DOHH2 (cell line): ENCODE data around the gene TEX26.

Source experiments
- H3F3A ChIP-seq: fragments of 200-600 bp; sonication (generic), shearing (Covaris generic); 2 replicates; pipeline ENCODE4 v1.6.0; 2016; ENCODE audit warnings: antibody characterized with exemption, mild to moderate bottlenecking; ENCODE audit not compliant: control insufficient read depth, insufficient read depth
- H3K27ac ChIP-seq: fragments of 200-600 bp; sonication (generic); 2 replicates; pipeline ENCODE4 v1.5.1; 2014; ENCODE audit warnings: low read depth, mild to moderate bottlenecking, low read length, moderate library complexity
- H3K27me3 ChIP-seq: fragments of 200-600 bp; sonication (generic); 2 replicates; pipeline ENCODE4 v1.6.1; 2014; ENCODE audit warnings: mild to moderate bottlenecking, low read length, mixed read lengths; ENCODE audit not compliant: control insufficient read depth
- H3K36me3 ChIP-seq: fragments of 200-600 bp; sonication (generic); 2 replicates; pipeline ENCODE4 v1.6.1; 2014; ENCODE audit warnings: mild to moderate bottlenecking, low read length, moderate library complexity, mixed read lengths; ENCODE audit not compliant: control insufficient read depth
- H3K4me1 ChIP-seq: fragments of 200-600 bp; sonication (generic); 2 replicates; pipeline ENCODE4 v1.6.1; 2014; ENCODE audit warnings: mild to moderate bottlenecking, low read length, mixed read lengths; ENCODE audit not compliant: control insufficient read depth
- H3K4me2 ChIP-seq: fragments of 200-600 bp; sonication (generic); 2 replicates; pipeline ENCODE4 v1.6.0; 2014; ENCODE audit warnings: mild to moderate bottlenecking, low read length, moderate library complexity
- H3K4me3 ChIP-seq: fragments of 200-600 bp; sonication (generic); 2 replicates; pipeline ENCODE4 v1.5.1; 2014; ENCODE audit warnings: mild to moderate bottlenecking, low read length, mixed read lengths
- H3K79me2 ChIP-seq: fragments of 200-600 bp; sonication (generic); 2 replicates; pipeline ENCODE4 v1.6.1; 2014; ENCODE audit warnings: mild to moderate bottlenecking, low read length, mixed read lengths; ENCODE audit not compliant: control insufficient read depth
- H3K9me2 ChIP-seq: fragments of 200-600 bp; sonication (generic); replicated peaks from 2 replicates; pipeline ENCODE4 v1.6.1; 2014; ENCODE audit warnings: mild to moderate bottlenecking, low read length, mixed read lengths; ENCODE audit not compliant: control insufficient read depth
- H3K9me3 ChIP-seq: fragments of 200-600 bp; sonication (generic); 2 replicates; pipeline ENCODE4 v1.6.1; 2014; ENCODE audit warnings: antibody characterized with exemption, low read length, mixed read lengths; ENCODE audit not compliant: control insufficient read depth, insufficient read depth
- H4K20me1 ChIP-seq: fragments of 200-600 bp; sonication (generic); 2 replicates; pipeline ENCODE4 v1.6.0; 2014; ENCODE audit warnings: low read depth, mild to moderate bottlenecking, antibody characterized with exemption, low read length, moderate library complexity; ENCODE audit not compliant: control insufficient read depth, insufficient read depth
- EZH2phosphoT487 ChIP-seq: fragments of 200-600 bp; sonication (generic); IDR thresholded peaks from 2 replicates; pipeline ENCODE4 v1.6.1; 2017; ENCODE audit warnings: borderline replicate concordance, mild to moderate bottlenecking, antibody characterized with exemption, low read length, moderate library complexity, mixed read lengths
- TF ChIP-seq, protein P1 (sequence below): fragments of 200-600 bp; sonication (generic); IDR thresholded peaks from one replicate; pipeline ENCODE4 v1.5.1; 2014; ENCODE audit warnings: antibody characterized with exemption, mild to moderate bottlenecking, low read depth, low read length; ENCODE audit not compliant: poor library complexity, severe bottlenecking

TEX26 gene

DNA sequence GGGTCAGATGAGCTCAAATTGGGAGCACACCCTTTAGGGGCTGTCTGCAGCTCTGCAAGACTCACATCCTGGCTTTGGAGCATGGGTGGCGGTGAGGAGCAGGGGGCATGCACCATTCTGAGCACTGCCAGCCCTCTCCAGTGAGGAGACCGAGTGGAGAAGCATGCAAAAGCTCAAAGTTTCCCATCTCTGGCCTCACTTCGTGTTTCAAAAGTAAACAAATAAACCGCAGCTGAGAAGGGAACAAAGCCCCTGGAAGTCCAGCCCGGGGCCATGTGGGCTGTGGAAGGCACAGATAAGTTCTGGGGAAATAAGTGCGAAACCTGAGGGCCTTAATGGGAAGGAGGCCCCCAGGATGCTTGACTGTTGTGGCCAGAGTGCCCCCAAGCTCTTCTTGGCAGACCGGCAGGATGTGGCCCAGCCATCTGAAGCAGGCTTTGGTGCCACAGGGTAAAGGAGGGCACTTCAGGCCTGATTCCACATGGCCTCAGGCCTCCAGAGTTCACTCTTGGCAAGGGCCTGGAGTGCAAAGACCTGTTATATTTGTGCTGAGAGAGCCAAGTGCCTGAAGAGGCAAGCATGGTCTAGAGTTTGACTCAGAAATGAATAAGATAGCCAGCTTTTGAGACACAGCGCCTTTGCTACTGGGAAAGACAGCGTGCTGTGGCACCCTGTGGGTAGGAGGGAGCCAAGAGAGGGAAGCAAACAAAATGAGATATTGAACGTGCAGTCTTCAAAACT lies 25.2 kb upstream of the TEX26 start:
- H3F3A ChIP-seq, result no peaks in the 10 kb centered on the region
- TF ChIP-seq, protein P1, sequence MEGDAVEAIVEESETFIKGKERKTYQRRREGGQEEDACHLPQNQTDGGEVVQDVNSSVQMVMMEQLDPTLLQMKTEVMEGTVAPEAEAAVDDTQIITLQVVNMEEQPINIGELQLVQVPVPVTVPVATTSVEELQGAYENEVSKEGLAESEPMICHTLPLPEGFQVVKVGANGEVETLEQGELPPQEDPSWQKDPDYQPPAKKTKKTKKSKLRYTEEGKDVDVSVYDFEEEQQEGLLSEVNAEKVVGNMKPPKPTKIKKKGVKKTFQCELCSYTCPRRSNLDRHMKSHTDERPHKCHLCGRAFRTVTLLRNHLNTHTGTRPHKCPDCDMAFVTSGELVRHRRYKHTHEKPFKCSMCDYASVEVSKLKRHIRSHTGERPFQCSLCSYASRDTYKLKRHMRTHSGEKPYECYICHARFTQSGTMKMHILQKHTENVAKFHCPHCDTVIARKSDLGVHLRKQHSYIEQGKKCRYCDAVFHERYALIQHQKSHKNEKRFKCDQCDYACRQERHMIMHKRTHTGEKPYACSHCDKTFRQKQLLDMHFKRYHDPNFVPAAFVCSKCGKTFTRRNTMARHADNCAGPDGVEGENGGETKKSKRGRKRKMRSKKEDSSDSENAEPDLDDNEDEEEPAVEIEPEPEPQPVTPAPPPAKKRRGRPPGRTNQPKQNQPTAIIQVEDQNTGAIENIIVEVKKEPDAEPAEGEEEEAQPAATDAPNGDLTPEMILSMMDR, result no peak
- no peak for TF ChIP-seq EZH2phosphoT487
- no peaks in the 10 kb centered on the region for H3K36me3 ChIP-seq
- peaks cover 15% of the 10 kb centered on the region; the same call in 1 of the 2 replicates for H3K27me3 ChIP-seq
- no peak overlapping the region for H3K27ac ChIP-seq
- no peaks in the 10 kb centered on the region for H3K9me2 ChIP-seq
- H3K4me1 ChIP-seq, result peaks cover 12% of the 10 kb centered on the region
- no peak overlapping the region for H3K4me3 ChIP-seq
- no peaks in the 10 kb centered on the region for H3K9me3 ChIP-seq
- H4K20me1 ChIP-seq, result no peaks in the 10 kb centered on the region
- H3K4me2 ChIP-seq, result no peak overlapping the region
- no peaks in the 10 kb centered on the region for H3K79me2 ChIP-seq

DNA sequence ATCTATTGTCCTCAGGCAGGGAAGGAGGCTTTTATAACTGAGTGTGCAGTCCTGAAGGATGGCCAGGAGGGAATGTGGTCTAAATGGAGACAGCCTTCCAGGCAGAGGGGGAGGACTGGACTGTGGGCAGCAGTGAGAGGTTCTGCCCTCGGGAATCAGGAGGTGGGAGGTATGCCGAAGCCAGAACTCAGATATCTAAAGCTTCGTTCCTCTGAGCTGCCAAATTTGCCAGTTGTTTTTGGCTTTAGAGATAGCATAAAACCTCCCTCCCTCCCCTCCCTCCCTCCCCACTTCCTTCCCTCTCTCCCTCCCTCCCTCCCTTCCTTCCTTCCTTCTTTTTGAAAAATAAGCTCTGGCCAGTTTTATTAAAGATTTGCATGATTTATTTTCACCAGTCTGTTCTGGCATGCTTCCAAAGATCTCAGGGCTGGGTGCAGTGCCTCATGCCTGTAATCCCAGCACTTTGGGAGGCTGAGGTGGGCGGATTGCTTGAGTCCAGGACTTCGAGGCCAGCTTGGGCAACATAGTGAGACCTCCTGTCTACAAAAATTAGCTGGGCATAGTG lies 24.0 kb upstream of the TEX26 start:
- H3K27ac ChIP-seq, result no peak overlapping the region

DNA sequence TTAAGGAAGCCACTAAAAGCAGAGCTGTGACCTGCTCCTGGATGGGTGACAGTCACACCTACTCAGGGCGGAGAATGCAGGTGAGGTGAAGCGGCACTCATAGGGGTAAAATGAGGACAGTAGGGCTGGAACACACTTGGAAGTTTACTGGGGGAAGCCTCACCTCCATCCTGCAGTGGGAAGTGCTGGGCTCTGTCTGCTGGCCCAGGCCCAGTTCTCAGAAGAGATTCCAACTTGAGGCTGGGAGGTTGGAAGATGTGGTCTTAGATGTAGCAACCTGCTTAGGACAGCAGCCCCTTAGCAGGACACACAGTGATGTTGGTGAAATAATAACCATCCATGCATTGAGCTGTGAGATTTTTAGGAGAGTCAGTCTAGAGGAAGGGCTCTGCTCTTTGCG lies 21.8 kb upstream of the TEX26 start:
- Histone ChIP-seq H3K4me3 (no peak overlapping the region), H4K20me1 (no peaks in the 10 kb centered on the region), H3K79me2 (no peaks in the 10 kb centered on the region), H3K9me2 (no peaks in the 10 kb centered on the region), H3F3A (no peaks in the 10 kb centered on the region), H3K9me3 (no peaks in the 10 kb centered on the region), H3K27me3 (peaks cover 22% of the 10 kb centered on the region; the same call in 1 of the 2 replicates), H3K36me3 (no peaks in the 10 kb centered on the region), H3K4me2 (no peak overlapping the region), H3K27ac (no peak overlapping the region), H3K4me1 (peaks cover 12% of the 10 kb centered on the region)
- no peak for TF ChIP-seq EZH2phosphoT487

More for the DNA sequence above, 24.0 kb upstream of the TEX26 start:
- Histone ChIP-seq H3K27me3 (peaks cover 13% of the 10 kb centered on the region; the same call in 1 of the 2 replicates), H3K9me3 (no peaks in the 10 kb centered on the region), H3K36me3 (no peaks in the 10 kb centered on the region), H3F3A (no peaks in the 10 kb centered on the region), H3K4me1 (peaks cover 12% of the 10 kb centered on the region), H3K4me2 (no peak overlapping the region), H3K9me2 (no peaks in the 10 kb centered on the region), H3K79me2 (no peaks in the 10 kb centered on the region), H4K20me1 (no peaks in the 10 kb centered on the region), H3K4me3 (no peak overlapping the region)
- TF ChIP-seq, protein P1, result no peak
- no peak for TF ChIP-seq EZH2phosphoT487
